ENCODE measurements around the gene PTPN3.

The PTPN3 gene

DNA sequence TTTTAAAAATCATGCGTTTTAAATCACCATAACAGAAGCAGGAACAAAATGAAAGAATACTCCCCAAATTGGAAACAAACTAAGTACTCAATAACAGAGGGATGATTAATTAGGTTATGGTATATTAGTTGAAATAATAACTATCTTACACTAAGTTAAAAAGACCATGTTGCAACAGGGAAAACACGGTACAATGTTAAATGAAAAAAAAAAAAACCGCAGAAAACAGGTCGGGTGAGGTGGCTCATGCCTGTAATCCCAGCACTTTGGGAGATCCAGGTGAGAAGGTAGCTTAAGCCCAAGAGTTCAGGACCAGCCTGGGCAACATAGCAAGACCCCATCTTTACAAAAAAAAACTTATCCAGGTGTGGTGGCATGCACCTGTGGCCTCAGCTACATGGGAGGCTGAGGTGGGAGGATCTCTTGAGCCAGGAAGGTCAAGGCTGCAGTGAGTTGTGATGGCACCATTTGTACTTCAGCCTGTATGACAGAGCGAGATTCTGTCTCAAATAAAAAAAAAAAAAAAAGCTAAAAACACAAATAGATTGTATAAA, 2.4 kb upstream of the PTPN3 start:
- DNase-seq (ENCODE audit: low spot score) = no peak

DNA sequence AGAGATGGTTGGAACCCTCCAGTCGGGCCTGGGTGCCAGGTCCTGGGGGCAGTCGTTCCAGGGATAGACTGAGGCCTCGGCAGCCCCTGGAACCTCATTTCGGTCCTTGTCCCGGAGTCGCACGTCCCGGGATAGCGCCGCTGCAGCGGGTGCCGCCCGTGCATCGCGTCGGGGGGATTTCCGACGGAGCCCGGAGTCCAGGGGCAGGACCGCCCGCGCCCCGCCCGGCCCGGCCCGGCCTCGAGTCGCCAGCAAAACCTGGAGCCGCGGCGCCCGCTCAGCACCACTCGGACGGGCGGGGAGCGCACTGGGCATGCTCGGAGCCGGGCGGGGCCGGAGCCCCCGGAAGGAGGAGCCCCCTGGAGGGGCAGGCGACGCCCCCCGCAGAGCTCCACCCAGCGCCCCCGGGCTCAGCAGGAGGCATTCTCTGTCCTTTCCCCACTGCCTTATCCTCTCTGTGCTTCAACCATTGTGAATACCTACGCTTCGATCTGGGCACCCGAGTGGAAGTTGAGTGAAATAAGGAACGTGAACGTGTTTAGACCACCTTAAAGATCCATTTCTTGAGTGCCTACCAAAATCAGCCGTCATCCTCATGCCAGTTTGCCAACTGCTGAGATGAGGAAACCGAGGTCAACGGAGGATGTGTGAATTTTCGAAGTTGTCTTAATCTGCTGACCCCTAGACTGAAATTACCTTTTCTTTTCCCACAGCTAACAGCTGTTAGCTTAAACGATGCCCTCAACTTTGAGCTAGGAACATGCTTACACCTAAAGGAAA, 1.7 kb upstream of the PTPN3 start:
- no peak for DNase-seq (ENCODE audit: low spot score)

DNA sequence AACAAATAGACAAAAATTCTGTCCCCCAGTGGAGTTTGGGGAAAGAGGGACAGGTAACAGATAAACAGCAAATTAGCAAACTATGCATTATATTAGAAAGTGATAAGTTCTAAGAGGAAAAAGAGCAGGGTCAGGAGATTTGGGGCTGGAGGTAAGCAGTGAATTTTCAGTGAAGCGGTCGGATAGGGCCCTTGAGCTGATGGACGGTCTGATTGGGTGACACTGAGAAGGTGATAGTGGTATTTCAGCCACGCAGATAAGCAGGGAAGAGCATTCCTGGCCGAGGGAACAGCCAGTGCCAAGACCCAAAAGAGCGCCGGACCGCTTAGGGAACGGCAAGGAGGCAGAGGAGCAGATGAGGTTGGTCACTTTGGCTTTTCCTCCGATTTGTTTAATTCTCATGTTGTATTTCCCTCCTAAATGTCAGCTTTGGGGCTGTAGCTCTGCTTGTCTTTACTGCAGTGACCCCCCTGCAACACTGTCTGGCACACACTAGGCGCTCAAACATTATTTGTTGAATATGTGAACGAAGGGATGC, 1.1 kb upstream of the PTPN3 start:
- no peak for DNase-seq (ENCODE audit: low spot score)

DNA sequence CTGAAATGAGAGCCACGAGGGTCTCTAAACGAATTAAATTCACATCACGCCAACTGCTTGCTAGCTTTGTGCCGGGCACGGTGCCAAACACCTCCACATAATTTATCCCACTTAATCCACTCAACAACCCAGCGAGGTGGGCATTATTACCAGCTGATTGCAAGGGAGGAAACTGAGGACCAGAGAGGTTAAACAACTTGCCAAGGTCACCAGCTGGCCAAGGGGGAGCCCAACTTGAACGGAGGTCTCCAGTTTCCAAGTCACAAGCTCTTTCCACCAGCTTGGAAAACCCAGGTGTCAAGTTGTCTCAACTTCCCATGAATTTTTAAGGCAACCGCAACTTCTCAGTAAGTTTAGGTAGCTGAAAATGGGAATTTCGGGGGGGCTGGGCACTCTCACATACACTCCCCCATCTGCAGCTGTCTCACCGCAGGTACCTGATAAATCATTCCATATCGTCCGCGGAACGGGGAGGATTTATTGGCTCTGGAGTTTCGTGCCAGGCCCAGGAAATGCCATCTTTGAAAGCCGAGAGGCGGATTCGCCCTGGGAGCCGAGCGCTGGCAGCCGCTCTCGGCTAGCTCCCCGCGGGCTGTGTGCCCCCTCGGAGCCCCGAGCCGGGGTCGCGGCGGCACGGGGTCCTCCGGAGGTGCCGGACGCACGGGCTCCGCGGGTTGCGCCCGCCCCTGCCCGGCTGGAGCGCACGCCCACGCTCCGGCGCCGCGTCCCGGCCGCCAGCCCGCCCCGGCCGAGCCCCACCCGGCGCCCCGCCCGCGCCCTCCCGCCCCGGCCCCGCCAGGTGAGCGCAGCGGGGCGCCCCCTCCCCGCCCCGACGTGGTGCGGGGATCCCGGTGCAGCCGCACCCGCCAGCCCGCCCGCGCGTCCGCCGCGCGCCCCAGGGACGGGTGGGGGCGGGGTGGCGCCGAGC, 617 bp downstream of the PTPN3 start:
- DNase-seq (ENCODE audit: low spot score) = no peak

DNA sequence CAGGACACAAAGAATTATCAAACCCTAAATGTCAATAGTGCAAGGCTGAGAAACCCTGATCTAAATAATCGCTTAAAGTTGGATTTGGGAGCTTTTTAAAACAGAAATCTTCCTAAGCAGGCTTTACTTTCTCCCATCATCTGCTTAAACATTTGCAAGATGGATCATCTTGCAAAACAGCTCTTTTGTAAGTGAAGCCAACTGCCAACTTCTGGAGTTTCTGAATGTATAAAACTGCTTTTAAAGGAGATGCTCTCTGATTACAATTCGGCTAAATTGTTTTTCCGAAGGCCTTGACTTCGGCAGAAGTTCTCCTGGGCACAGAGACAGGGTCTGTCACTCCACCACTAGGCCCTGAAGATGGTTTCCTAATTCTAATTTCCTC, 1.3 kb downstream of the PTPN3 start:
- DNase-seq (ENCODE audit: low spot score) = no peak

DNA sequence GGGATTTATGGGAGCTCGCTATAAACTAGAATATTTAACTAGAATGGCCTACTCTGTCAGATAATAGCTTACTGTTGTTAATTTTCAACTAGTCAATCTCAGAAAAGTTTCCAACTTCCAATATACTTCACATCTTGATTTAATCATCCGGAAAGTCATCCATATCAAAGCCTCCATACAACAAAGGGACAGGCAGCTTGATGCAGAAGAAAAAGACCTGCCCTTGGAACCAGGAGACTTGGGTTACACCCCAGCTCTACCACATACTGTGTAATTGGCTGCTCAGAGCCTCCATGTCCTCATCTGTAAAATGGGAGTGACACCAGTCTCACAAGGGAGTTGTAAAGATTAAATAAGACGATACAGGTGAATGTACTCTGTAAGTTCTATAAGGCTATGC, 1.9 kb downstream of the PTPN3 start:
- DNase-seq (ENCODE audit: low spot score) = no peak

DNA sequence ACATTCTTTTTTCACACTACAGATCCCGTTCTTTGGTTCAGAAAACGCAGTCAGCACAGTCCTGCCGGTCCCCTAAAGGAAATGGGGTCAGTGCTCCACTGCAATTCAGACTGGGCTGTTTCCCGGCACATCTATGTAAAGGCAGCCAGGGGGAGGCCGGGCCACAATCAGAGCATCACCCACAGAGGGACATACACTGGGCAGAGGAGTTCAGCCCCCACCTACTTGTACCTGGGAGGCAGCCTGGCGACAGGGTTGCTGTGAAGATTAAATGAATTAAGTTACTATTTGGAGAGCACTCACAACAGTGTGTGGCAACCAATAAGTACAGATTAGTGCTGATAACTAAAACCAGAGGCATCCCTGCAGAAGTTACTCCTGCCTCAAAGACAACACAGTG, 4.5 kb downstream of the PTPN3 start:
- DNase-seq (ENCODE audit: low spot score) = no peak

DNA sequence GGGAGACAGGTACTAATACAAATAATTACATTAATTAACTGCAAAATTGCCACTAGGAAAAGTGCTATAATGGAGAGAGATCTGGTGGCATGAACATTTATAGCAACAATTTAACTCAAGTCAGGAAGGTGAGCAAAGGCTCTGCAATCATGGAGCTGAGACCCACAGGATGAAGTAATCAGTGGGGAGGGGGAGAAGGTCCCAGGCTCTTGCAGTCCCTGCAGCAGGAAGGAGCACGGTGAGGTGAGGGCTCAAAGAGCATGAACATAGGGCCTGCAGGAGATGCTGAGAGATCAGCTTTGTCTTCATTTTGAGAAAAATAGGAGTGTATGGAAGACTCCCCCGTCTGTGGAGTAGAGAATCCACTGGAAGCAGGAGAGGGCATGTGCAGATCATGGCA, 6.5 kb downstream of the PTPN3 start:
- DNase-seq (ENCODE audit: low spot score) = no peak

DNA sequence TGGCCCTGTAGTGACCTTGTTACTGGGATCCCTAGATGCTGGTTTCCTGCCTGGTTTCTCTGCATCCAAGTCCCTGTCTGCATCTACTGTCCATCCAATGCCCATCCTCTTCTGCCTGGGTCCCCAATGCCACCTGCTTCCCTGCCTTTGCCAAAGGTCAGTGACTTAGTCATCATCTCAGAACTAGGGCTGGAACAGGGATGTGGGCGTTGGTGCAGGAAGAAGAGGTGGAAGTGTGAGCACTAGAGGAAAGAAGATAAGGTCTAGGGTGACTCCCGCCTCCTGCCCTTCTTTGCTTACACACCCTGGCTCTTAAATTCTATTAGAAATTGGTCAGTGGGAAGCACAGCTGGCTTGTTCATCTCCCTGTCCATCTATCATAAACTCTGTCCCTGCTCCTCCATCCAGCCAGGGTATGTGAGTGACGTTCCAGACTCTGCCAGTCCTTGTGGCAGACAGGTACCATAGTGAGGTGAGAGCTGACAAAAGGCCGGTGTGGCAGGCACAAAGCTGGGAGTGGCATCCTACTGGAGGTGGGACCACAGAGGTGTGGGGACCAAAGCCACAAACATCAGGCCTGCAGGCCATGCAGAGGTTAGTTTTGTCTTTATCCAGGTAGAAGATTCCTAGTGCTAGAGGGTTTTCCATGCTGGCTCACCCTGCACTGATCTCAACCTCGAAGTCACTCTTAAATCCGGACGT, 9.2 kb downstream of the PTPN3 start:
- no peak for DNase-seq (ENCODE audit: low spot score)

DNA sequence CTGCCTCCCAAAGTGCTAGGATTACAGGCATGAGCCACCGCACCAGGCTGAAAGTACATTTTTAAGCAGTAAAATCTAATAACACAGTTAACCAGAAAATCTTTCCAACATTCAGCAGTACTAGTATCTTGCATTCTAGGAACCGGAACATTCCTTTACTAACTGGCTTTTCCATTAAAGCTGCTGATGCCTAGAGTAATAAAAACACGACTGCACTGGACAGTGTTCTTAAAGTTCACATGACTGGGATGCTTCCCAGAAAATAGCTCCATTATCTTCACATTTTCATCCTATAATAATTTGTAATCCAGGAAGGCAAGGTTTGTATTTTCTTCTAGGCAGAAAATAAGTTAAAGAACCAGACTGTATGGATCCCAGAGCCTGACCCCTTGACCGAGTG, 9.8 kb downstream of the PTPN3 start:
- DNase-seq (ENCODE audit: low spot score) = no peak

DNA sequence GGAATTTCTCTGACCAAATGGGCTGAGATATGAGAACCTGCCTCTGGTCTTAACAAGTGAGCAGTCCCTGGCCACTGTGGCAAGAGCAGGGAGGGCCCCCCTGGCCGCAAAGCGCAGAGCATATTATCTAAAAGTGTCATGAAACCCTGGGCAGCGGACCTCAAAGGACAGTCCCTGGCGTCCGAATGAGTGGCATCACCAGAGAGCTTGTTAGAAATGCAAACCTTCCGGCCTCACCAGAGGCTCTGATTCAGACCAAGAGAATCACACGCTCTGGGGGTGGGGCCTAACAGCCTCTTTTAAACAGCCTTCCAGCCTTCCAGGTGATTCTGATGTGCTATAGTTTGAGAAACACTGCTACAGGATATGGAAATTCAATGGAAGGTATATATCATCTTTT, 10.9 kb downstream of the PTPN3 start:
- DNase-seq (ENCODE audit: low spot score) = no peak

DNA sequence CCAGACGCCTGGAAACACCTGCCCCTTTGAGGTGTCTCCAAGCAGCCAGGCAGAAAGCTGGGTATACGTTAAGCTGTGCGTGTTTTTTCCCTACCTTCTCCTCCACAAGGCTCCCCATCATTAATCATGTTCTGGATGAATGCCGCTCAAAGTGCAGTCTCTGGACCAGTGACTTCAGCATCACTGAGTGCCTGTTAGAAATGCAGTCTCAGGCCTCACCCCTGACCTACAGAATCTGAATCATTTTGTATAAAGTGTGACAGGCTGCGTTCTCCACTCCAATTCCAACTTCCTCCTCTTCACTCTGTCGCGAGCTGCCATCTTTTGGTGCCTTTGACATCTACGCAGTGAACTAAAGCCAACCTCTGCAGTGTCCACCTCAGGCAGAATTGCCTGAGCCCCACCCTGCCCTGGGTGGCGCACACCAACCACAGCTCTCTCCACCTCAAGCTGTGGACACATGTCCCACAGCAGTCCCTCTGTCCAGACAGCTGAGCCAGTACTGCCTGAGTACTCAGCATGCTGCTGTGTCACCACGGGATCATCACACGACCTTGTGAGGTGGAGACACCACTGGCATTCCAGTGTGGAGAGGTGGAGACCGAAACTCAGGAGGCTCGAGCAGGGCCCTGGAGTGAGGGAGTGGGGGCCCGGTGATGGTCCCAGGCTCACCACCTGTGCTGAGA, 14.2 kb downstream of the PTPN3 start:
- no peak for DNase-seq (ENCODE audit: low spot score)

DNA sequence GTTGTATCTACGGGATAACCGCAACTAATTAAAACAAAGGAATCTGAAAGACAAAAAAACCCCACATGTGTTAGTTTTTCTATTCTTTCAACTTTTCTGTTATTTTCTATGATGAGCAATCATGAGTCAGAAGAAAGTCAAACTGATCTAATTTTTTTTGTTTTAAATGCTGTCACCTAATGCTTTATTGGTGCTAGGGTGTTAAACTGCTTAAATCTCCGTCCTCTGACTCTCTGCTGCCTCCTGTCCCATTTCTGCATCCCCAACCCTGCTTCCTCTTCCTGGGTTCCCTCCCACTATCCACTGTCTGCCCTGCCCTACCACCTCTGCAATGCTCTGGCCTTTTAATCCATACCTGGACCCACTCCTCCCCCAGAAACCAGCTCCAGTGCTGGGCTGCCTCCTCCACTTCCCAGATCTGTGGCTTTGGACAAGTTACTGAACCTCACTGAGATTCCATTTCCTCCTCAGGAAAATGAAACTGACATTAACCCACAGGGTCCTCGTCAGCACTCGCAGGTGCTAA, 15.7 kb downstream of the PTPN3 start:
- no peak for DNase-seq (ENCODE audit: low spot score)

DNA sequence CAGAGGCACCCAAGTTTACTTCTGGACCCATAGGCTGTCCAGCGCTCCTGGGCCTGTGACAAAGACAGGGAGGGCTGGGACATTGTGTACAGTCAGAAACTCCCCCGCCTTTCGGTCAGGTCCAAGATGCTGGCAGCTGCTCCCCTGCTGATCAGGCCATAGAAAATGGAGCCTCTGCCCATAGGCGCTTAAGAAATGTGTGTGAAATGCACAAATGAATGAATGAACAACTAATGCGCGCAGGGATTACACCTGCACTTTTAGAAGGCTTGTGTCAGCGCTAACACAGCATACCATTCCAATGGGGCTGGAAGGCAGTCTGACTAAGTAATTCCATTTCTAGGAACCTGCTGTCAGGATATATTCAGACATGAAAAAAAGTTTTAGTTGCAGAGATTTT, 16.3 kb downstream of the PTPN3 start:
- DNase-seq (ENCODE audit: low spot score) = no peak

DNA sequence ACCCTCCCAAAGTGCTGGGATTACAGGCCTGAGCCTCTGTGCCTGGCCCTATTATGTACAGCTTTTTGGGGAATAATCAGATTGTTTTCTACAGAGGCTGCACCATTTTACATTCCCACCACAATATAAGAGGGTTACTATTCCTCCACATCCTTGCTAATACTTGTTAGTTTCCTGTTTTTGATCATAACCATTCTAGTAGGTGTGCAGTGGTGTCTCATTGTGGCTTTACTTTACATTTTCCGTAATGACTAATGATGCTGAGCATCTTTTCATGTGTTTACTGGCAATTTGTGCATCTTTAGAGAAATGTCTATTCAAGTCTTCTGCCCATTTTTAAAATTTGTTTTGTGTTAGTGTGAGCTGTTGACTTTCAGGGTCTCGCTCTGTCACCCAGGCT, 18.3 kb downstream of the PTPN3 start:
- no peak for DNase-seq (ENCODE audit: low spot score)

DNA sequence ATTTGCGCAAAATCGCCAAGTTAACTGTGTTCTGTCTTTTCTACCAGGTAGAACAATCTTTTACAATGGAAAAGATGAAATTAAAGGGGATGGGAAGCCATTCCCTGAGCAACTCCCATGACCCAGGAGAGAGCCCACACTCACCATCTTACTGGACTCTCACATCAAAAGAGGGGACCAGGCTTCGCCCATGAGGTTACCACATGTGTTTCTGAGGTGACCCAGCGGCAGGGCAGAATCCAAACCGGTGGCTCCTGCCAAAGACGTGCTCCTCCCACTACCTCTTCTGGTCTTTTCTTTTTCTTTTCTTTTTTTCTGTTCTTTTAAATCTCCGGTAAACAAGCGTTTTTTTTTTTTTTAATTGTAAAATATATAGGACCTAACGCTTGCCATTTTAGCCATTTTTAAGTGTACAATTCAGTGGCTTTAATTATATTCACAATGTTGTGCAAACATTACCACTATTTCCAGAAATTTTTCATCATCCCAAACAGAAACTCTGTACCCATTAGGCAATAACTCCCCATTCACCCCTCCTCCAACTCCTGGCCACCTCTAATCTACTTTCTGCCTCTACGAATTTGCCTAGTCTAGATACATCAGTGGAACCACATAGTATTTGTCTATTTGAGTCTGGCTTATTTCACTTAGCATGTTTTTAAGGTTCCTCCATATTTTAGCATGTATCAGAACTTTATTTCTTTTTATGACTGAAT, 19.3 kb downstream of the PTPN3 start:
- no peak for DNase-seq (ENCODE audit: low spot score)

DNA sequence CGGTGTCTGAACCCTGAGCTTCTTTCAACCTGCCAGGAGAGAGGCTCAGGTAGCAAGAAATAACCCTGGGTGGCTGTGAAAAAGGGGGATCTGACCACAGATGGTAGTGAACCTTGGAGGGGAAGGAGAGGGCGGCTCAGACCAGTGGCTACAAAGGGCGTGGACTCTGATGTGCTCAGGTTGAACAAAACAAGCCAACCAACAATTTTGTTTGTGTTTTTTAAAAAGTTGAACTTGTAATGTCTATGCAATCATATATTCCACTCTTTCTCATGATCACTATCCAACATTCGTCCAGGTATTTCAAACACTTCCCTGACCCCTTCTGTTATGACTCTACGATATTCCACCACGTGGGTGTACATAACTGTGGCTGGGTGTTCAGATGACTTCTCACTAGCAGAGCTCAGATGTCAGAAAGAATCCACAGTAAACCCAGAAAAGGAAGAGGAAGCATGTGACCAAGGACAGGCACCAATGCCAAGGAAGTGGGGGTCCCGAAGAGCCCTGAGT, 20.0 kb downstream of the PTPN3 start:
- DNase-seq (ENCODE audit: low spot score) = no peak

DNA sequence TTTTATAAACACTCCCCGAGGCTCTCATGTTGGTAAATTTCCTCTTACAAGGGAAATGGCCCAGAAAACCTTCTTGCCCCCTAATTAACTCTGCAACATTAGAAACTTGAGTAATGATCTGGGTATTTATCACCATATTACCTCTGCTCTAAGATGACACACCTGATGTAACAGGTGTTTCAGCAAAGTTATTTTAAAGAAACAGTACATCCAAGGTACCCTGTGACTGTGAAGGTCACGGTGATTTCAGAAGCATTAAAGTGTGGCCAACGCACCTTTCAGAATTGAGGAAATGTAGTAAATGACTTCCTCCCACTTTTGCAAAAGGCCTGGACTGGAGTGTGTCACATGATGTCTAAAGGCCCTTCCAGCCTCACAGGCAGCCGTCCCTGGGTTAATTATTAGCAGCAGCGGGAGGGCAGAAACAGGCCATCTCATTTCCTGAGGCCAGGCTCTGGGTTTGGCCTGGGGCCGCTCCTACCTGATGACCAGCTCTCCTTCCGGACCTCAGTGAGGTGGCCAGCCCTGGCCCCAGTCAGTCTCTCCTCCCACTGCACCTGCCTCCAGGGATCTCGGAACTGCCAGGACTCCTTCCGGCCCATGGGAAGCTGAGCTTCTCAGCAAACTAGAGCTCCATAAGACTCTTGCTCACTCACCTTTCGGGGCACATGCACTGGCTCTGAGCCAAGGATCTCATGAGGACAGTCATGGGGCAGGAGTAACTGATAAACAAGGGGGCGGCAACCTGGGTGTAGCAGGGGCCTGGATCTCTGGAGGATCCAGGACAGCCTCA, 20.7 kb downstream of the PTPN3 start:
- DNase-seq (ENCODE audit: low spot score) = no peak

DNA sequence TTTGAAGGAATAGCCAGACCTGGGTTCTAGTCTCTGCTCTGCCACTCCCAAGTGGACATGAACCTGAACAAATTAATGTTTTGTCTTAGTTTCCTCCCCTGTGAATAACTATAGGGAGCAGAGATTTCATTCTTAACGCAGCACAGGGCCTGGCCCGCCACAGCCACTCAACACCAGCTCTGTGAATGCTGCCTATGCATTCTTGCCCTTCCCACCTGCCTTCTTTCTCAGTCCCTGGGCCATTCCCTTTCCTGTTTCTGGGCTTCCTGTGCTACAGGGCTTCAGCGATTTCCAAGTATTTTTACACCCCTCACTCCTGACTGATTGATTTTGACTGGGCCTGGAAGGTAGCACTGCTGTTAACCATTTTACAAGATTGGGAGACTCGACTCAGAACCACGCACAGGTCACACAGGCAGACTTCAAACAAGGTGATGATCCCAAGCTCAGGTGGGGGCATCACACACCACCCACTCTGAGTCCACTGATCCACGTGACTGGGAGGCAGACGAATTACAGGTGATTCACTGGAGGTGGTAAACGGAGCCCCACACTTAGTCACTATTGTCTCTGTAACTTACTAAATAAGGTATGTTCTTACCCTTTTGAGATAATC, 21.4 kb downstream of the PTPN3 start:
- DNase-seq (ENCODE audit: low spot score) = no peak

All from NAMALWA (cell line).